Mesenchymal stem cell (in vitro differentiated cells and primary cell): ENCODE data around the gene RAB38.
A peak's percentile ranks its signal among the peaks of the same experiment; 100 is the strongest.

Experiments
- DNase-seq: peaks from one replicate; pipeline ENCODE4 v3.0.0-alpha.2; 2013
- H2AFZ ChIP-seq: one replicate; pipeline ENCODE4 v1.6.1; 2013; ENCODE audit warnings: low read depth, mild to moderate bottlenecking, control low read depth, inconsistent platforms, low read length, moderate library complexity
- H2AK5ac ChIP-seq: 2 replicates; pipeline ENCODE4 v1.6.1; 2013; ENCODE audit warnings: low read length, moderate library complexity, mild to moderate bottlenecking, inconsistent platforms; ENCODE audit not compliant: severe bottlenecking
- H2BK120ac ChIP-seq: one replicate; pipeline ENCODE4 v1.6.1; 2013; ENCODE audit warnings: low read depth, mild to moderate bottlenecking, inconsistent platforms, low read length, moderate library complexity
- H2BK12ac ChIP-seq, 2 experiments: one replicate each; pipeline ENCODE4 v1.6.1; 2013; ENCODE audit warnings: inconsistent platforms in 2 of 2, low read length in 2 of 2, mild to moderate bottlenecking in 2 of 2, moderate library complexity in 2 of 2, control low read depth in 1 of 2
- H2BK15ac ChIP-seq: one replicate; pipeline ENCODE4 v1.6.1; 2013; ENCODE audit warnings: mild to moderate bottlenecking, low read depth, inconsistent platforms; ENCODE audit not compliant: poor library complexity, severe bottlenecking
- H2BK5ac ChIP-seq: 2 replicates; pipeline ENCODE4 v1.6.1; 2013; ENCODE audit warnings: low read depth, mild to moderate bottlenecking, low read length, control low read depth, inconsistent platforms; ENCODE audit not compliant: poor library complexity, severe bottlenecking
- H3K14ac ChIP-seq, 2 experiments: one replicate each; pipeline ENCODE4 v1.6.1; 2013; ENCODE audit warnings: inconsistent platforms in 2 of 2, low read length in 2 of 2, control low read depth in 1 of 2, mild to moderate bottlenecking in 1 of 2, moderate library complexity in 1 of 2
- H3K18ac ChIP-seq, 2 experiments: one replicate each; pipeline ENCODE4 v1.6.1; 2013; ENCODE audit warnings: inconsistent platforms in 2 of 2, low read length in 2 of 2, control low read depth in 1 of 2, low read depth in 1 of 2, mild to moderate bottlenecking in 1 of 2
- H3K23ac ChIP-seq, 2 experiments: one replicate each; pipeline ENCODE4 v1.6.1; 2013; ENCODE audit warnings: inconsistent platforms in 2 of 2, low read length in 2 of 2, mild to moderate bottlenecking in 2 of 2, moderate library complexity in 2 of 2, control low read depth in 1 of 2
- H3K27ac ChIP-seq: 2 replicates; pipeline ENCODE4 v1.5.1; 2013; ENCODE audit warnings: mild to moderate bottlenecking, moderate library complexity, low read length, control low read depth, inconsistent platforms; ENCODE audit not compliant: poor library complexity, severe bottlenecking
- H3K27me3 ChIP-seq, 2 experiments: 2 replicates each; pipeline versions ENCODE4 v1.6.1 to v1.7.0; 2013; ENCODE audit warnings: low read length in 2 of 2, mild to moderate bottlenecking in 2 of 2, moderate library complexity in 2 of 2, control low read depth in 1 of 2, inconsistent platforms in 1 of 2; ENCODE audit not compliant: control insufficient read depth in 1 of 2, insufficient read depth in 1 of 2
- H3K36me3 ChIP-seq, 2 experiments: 2 replicates each; pipeline versions ENCODE4 v1.6.1 to v1.7.0; 2013; ENCODE audit warnings: low read length in 2 of 2, control low read depth in 1 of 2, inconsistent platforms in 1 of 2, low read depth in 1 of 2, mild to moderate bottlenecking in 1 of 2; ENCODE audit not compliant: insufficient read depth in 2 of 2, control insufficient read depth in 1 of 2
- H3K4ac ChIP-seq, 2 experiments: one replicate each; pipeline ENCODE4 v1.6.1; 2013; ENCODE audit warnings: inconsistent platforms in 2 of 2, low read length in 2 of 2, mild to moderate bottlenecking in 2 of 2, moderate library complexity in 2 of 2, control low read depth in 1 of 2, low read depth in 1 of 2
- H3K4me1 ChIP-seq: 2 replicates; pipeline ENCODE4 v1.6.1; 2013; ENCODE audit warnings: low read depth, low read length, control low read depth; ENCODE audit not compliant: control insufficient read depth, insufficient read depth
- H3K4me2 ChIP-seq: 2 replicates; pipeline ENCODE4 v1.6.1; 2013; ENCODE audit warnings: low read length, mild to moderate bottlenecking, inconsistent platforms; ENCODE audit not compliant: poor library complexity, severe bottlenecking
- H3K4me3 ChIP-seq, 2 experiments: 2 replicates each; pipeline versions ENCODE4 v1.5.1 to v1.7.0; 2013; ENCODE audit warnings: low read length in 2 of 2, mild to moderate bottlenecking in 2 of 2, control low read depth in 1 of 2, low read depth in 1 of 2; ENCODE audit not compliant: insufficient read depth in 1 of 2
- H3K79me1 ChIP-seq: replicated peaks from 2 replicates; pipeline ENCODE4 v1.6.1; 2013; ENCODE audit warnings: mild to moderate bottlenecking, control low read depth, low read length, inconsistent platforms; ENCODE audit not compliant: poor library complexity, severe bottlenecking
- H3K9ac ChIP-seq: 2 replicates; pipeline ENCODE4 v1.7.0; 2013; ENCODE audit warnings: mild to moderate bottlenecking, low read length, moderate library complexity
- H3K9me3 ChIP-seq: 2 replicates; pipeline ENCODE4 v1.7.0; 2013; ENCODE audit warnings: mild to moderate bottlenecking, low read length; ENCODE audit not compliant: control insufficient read depth
- H4K8ac ChIP-seq: one replicate; pipeline ENCODE4 v1.6.1; 2013; ENCODE audit warnings: inconsistent platforms, mild to moderate bottlenecking, low read length, moderate library complexity
- H4K91ac ChIP-seq: one replicate; pipeline ENCODE4 v1.6.1; 2013; ENCODE audit warnings: mild to moderate bottlenecking, low read length, inconsistent platforms
- WGBS: methylation state at CpG from one replicate; pipeline ENCODE4 v1.1.7; 2013; ENCODE audit warnings: mixed read lengths; 5-methylcytosine and 5-hydroxymethylcytosine counted together

The RAB38 gene

DNA sequence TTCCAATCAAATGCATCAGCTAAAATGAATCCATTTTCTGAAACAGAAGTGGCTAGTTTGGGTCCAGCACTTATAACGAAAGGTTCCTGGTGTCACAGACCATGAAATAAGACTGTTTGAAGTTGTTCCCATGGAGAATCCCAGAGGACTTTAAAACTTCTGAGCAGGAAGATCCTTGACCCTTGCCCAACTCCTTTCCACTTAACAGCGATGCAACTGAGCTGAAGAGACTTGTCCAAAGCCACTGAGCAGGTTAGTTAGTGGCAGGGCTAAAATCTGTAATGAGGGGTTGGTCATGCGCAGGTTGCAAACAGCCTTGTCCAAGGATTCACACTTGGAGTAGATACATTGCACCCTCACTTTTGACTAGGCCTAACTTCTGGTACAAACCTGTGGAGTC, 1.3 kb downstream of the RAB38 start:
- no peak overlapping the region for H3K4me3 ChIP-seq
- no peak overlapping the region for H4K8ac ChIP-seq
- H4K91ac ChIP-seq = no peak overlapping the region
- WGBS = 60% methylated on average over 3 of the region's 3 CpGs
- no peak overlapping the region for H3K27ac ChIP-seq
- no peak overlapping the region for H3K4me2 ChIP-seq
- H3K79me1 ChIP-seq = peaks cover 3% of the 10 kb centered on the region
- DNase-seq = peak; percentile 48
- H2AFZ ChIP-seq = no peak overlapping the region
- no peak overlapping the region for H3K23ac ChIP-seq
- no peak overlapping the region for H2BK5ac ChIP-seq
- no peak overlapping the region for H2BK15ac ChIP-seq
- no peak overlapping the region for H3K18ac ChIP-seq
- H3K4ac ChIP-seq = no peak overlapping the region
- no peak overlapping the region for H2BK12ac ChIP-seq
- H3K9ac ChIP-seq = peak overlapping the region; percentile 69
- no peak overlapping the region for H3K14ac ChIP-seq
- H3K36me3 ChIP-seq = no peaks in the 10 kb centered on the region
- no peak overlapping the region for H2AK5ac ChIP-seq
- no peak overlapping the region for H2BK120ac ChIP-seq
- no peaks in the 10 kb centered on the region for H3K9me3 ChIP-seq
- H3K4me1 ChIP-seq = peaks cover 6% of the 10 kb centered on the region
- H3K27me3 ChIP-seq = no peaks in the 10 kb centered on the region

DNA sequence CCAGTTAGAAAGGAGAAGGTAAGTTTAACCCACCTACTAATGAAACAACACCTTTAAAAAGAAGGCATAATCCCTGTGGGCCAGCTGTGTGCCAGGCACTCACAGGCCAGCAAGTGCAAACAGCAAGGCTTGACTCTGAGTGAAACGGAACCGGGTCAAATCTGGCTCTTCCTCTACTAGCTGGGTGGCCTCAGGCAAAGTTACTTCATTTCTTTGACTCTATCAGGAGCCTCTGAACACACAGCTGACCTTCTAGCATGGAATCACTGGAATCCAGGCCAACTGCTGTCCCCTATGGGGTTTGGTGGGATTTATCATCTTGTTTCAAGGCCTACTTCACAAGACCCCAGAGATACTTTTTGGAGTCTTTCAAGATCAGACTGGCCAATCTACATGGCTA, 3.3 kb downstream of the RAB38 start:
- DNase-seq = no peak
- Histone ChIP-seq H3K4ac (no peak overlapping the region), H3K4me3 (no peak overlapping the region), H2BK120ac (no peak overlapping the region), H2AK5ac (no peak overlapping the region), H3K79me1 (peaks cover 3% of the 10 kb centered on the region), H3K14ac (no peak overlapping the region), H4K91ac (no peak overlapping the region), H2AFZ (no peak overlapping the region), H3K9ac (no peak overlapping the region), H3K18ac (no peak overlapping the region), H3K27me3 (no peaks in the 10 kb centered on the region), H2BK5ac (no peak overlapping the region), H3K27ac (no peak overlapping the region), H3K4me2 (no peak overlapping the region), H2BK12ac (no peak overlapping the region), H3K4me1 (peaks cover 6% of the 10 kb centered on the region), H3K9me3 (no peaks in the 10 kb centered on the region), H3K23ac (no peak overlapping the region), H4K8ac (no peak overlapping the region), H2BK15ac (no peak overlapping the region), H3K36me3 (no peaks in the 10 kb centered on the region)
- WGBS = 93% methylated on average over 2 of the region's 2 CpGs

DNA sequence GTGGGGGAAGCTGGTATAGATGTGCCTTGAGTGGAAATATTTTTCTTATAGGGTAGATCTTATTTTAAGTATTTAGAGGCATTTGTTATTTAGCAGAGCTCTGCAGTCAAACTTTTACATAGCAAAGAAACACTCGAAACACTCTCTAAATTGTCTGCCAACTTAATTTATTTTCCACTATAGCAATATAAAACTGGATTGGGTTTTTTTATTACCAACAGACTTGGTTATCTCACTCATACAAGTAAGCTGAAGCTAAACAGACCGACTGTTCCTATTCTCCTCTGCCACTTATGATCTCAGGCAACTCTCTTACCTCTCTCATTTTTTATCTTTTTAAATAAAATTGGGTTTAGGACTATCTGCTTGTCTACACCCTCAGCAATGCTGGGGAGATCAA, 4.6 kb downstream of the RAB38 start:
- Histone ChIP-seq H3K27me3 (no peaks in the 10 kb centered on the region), H2BK5ac (no peak overlapping the region), H3K4me3 (no peak overlapping the region), H3K23ac (no peak overlapping the region), H3K9me3 (no peaks in the 10 kb centered on the region), H4K8ac (no peak overlapping the region), H3K9ac (no peak overlapping the region), H4K91ac (no peak overlapping the region), H2BK12ac (no peak overlapping the region), H3K4ac (no peak overlapping the region), H3K79me1 (peaks cover 3% of the 10 kb centered on the region), H3K14ac (no peak overlapping the region), H2AFZ (no peak overlapping the region), H2AK5ac (no peak overlapping the region), H3K4me1 (peaks cover 6% of the 10 kb centered on the region), H3K4me2 (no peak overlapping the region), H3K18ac (no peak overlapping the region), H3K36me3 (no peaks in the 10 kb centered on the region), H3K27ac (no peak overlapping the region), H2BK120ac (no peak overlapping the region), H2BK15ac (no peak overlapping the region)
- 94% methylated on average over 2 of the region's 2 CpGs for WGBS
- no peak for DNase-seq

DNA sequence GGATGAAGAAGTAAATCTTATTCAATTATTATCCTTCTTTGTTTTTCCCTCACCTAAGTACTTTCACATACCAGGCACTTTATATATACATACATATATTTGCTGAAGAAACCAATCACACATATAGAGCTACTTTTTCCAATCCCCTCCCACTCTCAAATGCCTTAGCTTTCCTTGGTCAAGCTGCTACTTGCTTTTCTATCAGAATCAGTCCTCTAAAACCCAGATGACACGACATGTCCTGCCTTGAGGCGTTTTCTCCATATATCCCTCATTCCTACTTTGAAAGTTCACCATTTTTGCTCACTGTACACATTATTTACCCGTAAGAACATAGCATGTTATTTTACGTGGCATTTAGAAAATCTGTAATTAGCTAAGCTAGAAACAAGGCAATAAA, 5.4 kb downstream of the RAB38 start:
- H2BK12ac ChIP-seq = no peak overlapping the region
- no peak overlapping the region for H3K23ac ChIP-seq
- H3K14ac ChIP-seq = no peak overlapping the region
- no peaks in the 10 kb centered on the region for H3K36me3 ChIP-seq
- H3K9me3 ChIP-seq = no peaks in the 10 kb centered on the region
- DNase-seq = no peak
- no peak overlapping the region for H4K8ac ChIP-seq
- H3K27me3 ChIP-seq = no peaks in the 10 kb centered on the region
- peaks cover 2% of the 10 kb centered on the region for H3K4me1 ChIP-seq
- H2BK5ac ChIP-seq = no peak overlapping the region
- H2BK120ac ChIP-seq = no peak overlapping the region
- H3K18ac ChIP-seq = no peak overlapping the region
- no peak overlapping the region for H2AFZ ChIP-seq
- no peak overlapping the region for H4K91ac ChIP-seq
- H3K79me1 ChIP-seq = peaks cover 3% of the 10 kb centered on the region
- H3K4ac ChIP-seq = no peak overlapping the region
- H2AK5ac ChIP-seq = no peak overlapping the region
- H3K27ac ChIP-seq = no peak overlapping the region
- H2BK15ac ChIP-seq = no peak overlapping the region
- no peak overlapping the region for H3K4me2 ChIP-seq
- no peak overlapping the region for H3K4me3 ChIP-seq
- H3K9ac ChIP-seq = no peak overlapping the region
- 92% methylated on average over 4 of the region's 4 CpGs for WGBS
